HEK293 (cell line): ENCODE measurements around the gene OTOF.

Source experiments
- CTCF ChIP-seq: fragments of 450-650 bp; formaldehyde crosslinking; IDR thresholded peaks from 2 replicates; pipeline ENCODE4 v1.5.1; 2016; ENCODE audit warnings: missing biosample characterization, missing genetic modification characterization
- REST ChIP-seq: fragments of 450-650 bp; formaldehyde crosslinking; IDR thresholded peaks from 2 replicates; pipeline ENCODE4 v1.5.1; 2016; ENCODE audit warnings: missing biosample characterization, missing genetic modification characterization
- SCRT2 ChIP-seq: fragments of 450-650 bp; formaldehyde crosslinking; IDR thresholded peaks from 2 replicates; pipeline ENCODE4 v1.5.1; 2016; ENCODE audit warnings: missing biosample characterization, missing genetic modification characterization
- YY1 ChIP-seq: fragments of 450-650 bp; formaldehyde crosslinking; IDR thresholded peaks from 2 replicates; pipeline ENCODE4 v1.5.1; 2018; ENCODE audit warnings: missing biosample characterization, missing genetic modification characterization

DNA sequence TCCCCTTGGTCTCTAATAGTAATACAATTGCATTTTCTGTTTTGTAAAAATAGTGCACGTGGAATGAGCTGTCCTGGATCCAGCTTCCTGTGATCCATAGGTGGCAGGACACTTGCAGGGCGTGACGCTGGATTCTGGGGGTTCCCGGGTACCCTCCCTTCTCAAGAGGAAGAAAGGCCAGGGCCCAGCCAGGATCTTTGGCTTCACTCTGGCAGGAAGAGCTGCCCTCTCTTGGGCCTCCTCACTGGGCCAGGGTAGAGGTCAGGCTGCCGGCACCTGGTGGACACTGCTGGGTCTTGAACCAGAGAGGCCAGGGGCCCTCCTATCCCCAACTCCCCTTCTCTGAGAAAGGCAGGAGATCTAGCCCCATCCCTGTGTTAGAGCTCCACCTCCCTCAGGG, 37.8 kb upstream of the OTOF start:
- TF ChIP-seq SCRT2 (tag by site-specific recombination): no peak
- TF ChIP-seq YY1 (tag by site-specific recombination): no peak
- TF ChIP-seq CTCF: no peak
- TF ChIP-seq REST (tag by site-specific recombination): no peak
